IPS DF 4.7 (cell line): Measurements from ENCODE around the gene PTPN2.
"Not testable (repeated sequence)": the region's sequence is repeated elsewhere in the genome, so short reads cannot be mapped to it uniquely, and the experiment has no call there.

Experiments
- DNase-seq: peaks from one replicate; pipeline ENCODE4 v3.0.0-alpha.2; 2013; ENCODE audit warnings: low spot score; ENCODE audit errors: extremely low read depth

The PTPN2 gene

GRCh38 chr18:12895014-12895413 is 11.0 kb upstream of the PTPN2 start:
- no peak for DNase-seq

- no peak for DNase-seq
Observed at GRCh38 chr18:12891561-12891960, 7.5 kb upstream of the PTPN2 start.

- DNase-seq, result no peak
Observed at GRCh38 chr18:12890964-12891363, 6.9 kb upstream of the PTPN2 start.

GRCh38 chr18:12886498-12887126 is 2.6 kb upstream of the PTPN2 start:
- DNase-seq, result no peak

- no peak for DNase-seq
Observed at GRCh38 chr18:12885500-12885899, 1.5 kb upstream of the PTPN2 start.

- DNase-seq, result no peak
Observed at GRCh38 chr18:12884406-12885323, 628 bp upstream of the PTPN2 start.

GRCh38 chr18:12883372-12883683 is 709 bp downstream of the PTPN2 start:
- no peak for DNase-seq

- no peak for DNase-seq
Observed at GRCh38 chr18:12882453-12883371, 1.3 kb downstream of the PTPN2 start.

- DNase-seq, result no peak
Observed at GRCh38 chr18:12880541-12880910, 3.5 kb downstream of the PTPN2 start.

- DNase-seq, result no peak
Observed at GRCh38 chr18:12879840-12880540, 4.0 kb downstream of the PTPN2 start.

GRCh38 chr18:12874992-12875391 is 9.0 kb downstream of the PTPN2 start:
- not testable (repeated sequence) for DNase-seq

GRCh38 chr18:12873961-12874567 is 10.0 kb downstream of the PTPN2 start:
- DNase-seq, result not testable (repeated sequence)

GRCh38 chr18:12872408-12872807 is 11.6 kb downstream of the PTPN2 start:
- no peak for DNase-seq

GRCh38 chr18:12868576-12868975 is 15.5 kb downstream of the PTPN2 start:
- no peak for DNase-seq

GRCh38 chr18:12867441-12868123 is 16.5 kb downstream of the PTPN2 start:
- no peak for DNase-seq

GRCh38 chr18:12863687-12864216 is 20.3 kb downstream of the PTPN2 start:
- no peak for DNase-seq

GRCh38 chr18:12862874-12863482 is 21.1 kb downstream of the PTPN2 start:
- DNase-seq, result no peak

GRCh38 chr18:12862467-12862866 is 21.6 kb downstream of the PTPN2 start:
- DNase-seq, result peak; percentile 89

- no peak for DNase-seq
Observed at GRCh38 chr18:12861637-12862036, 22.4 kb downstream of the PTPN2 start.

- no peak for DNase-seq
Observed at GRCh38 chr18:12860530-12860929, 23.5 kb downstream of the PTPN2 start.
